ENCODE measurements around the gene PHF10. TPM values are rescaled to one million over a fixed set of nuclear protein-coding genes. Genes with fewer than 3 reads are reported as not detected.

Gene PHF10
- total RNA-seq, 2 experiments from 2014 or later, result 79.1 to 79.7 TPM

GRCh38 chr6:169763308-169763707 lies 39.0 kb upstream of the PHF10 start:
- H3K4me3 Mint-ChIP-seq, result no peak overlapping the region
- ATAC-seq (no peak), DNase-seq (no peak)
- H3K4me1 Mint-ChIP-seq (ENCODE audit: low read depth), result no peaks in the 10 kb centered on the region
- ChIA-PET CTCF (no interaction called here), POLR2A (interaction anchor here (1.8 kb wide), 1 partner anchor 10 kb away, joined by 4 read pairs; no protein-coding TSS in a partner anchor)
- H3K36me3 Mint-ChIP-seq (ENCODE audit: low read depth), result peaks cover 52% of the 10 kb centered on the region
- intact Hi-C loops (cut with micrococcal nuclease), result no loop called here
- no peak overlapping the region for H3K27ac Mint-ChIP-seq
- no peaks in the 10 kb centered on the region for H3K27me3 Mint-ChIP-seq
- no peaks in the 10 kb centered on the region for H3K9me3 Mint-ChIP-seq
- no peak for TF ChIP-seq CTCF (IDR thresholded peaks at IDR 0.05)

- H3K36me3 Mint-ChIP-seq (ENCODE audit: low read depth), result peaks cover 30% of the 10 kb centered on the region
- CTCF ChIA-PET, result interaction anchor here (1.4 to 3.6 kb wide), 2 partner anchors 35 to 58 kb away, joined by 3 to 11 read pairs; no protein-coding TSS in a partner anchor
- H3K4me3 Mint-ChIP-seq, result no peak overlapping the region
These were observed 30.9 kb upstream of the PHF10 start for GRCh38 chr6:169755162-169755561.

GRCh38 chr6:169752074-169752623 lies 27.8 kb upstream of the PHF10 start:
- intact Hi-C loops (cut with micrococcal nuclease), result no loop called here
- Mint-ChIP-seq H3K36me3 (ENCODE audit: low read depth) (peaks cover 27% of the 10 kb centered on the region), H3K4me3 (peak overlapping the region; percentile 100), H3K4me1 (ENCODE audit: low read depth) (peaks cover 28% of the 10 kb centered on the region), H3K9me3 (peaks cover 2% of the 10 kb centered on the region), H3K27me3 (no peaks in the 10 kb centered on the region), H3K27ac (peak overlapping the region; percentile 94)
- no peak for TF ChIP-seq CTCF (IDR thresholded peaks at IDR 0.05)
- DNase-seq (peak; percentile 27), ATAC-seq (no peak)
- POLR2A ChIA-PET, result interaction anchor here (0.6 to 7.7 kb wide), 16 partner anchors 9 to 802 kb away, joined by 3 to 73 read pairs (median 4); partner anchors contain the start of genes C6orf120, PHF10, PSMB1 and TBP
- CTCF ChIA-PET, result interaction anchor here (1.0 to 3.6 kb wide), 4 partner anchors 30 to 48 kb away, joined by 3 to 11 read pairs (median 4); no protein-coding TSS in a partner anchor

More at GRCh38 chr6:169755162-169755561, 30.9 kb upstream of the PHF10 start:
- Mint-ChIP-seq H3K9me3 (no peaks in the 10 kb centered on the region), H3K4me1 (ENCODE audit: low read depth) (peaks cover 19% of the 10 kb centered on the region), H3K27me3 (no peaks in the 10 kb centered on the region), H3K27ac (no peak overlapping the region)
- no peak for DNase-seq
- TF ChIP-seq CTCF (IDR thresholded peaks at IDR 0.05), result no peak
- POLR2A ChIA-PET, result interaction anchor here (7.7 kb wide), 1 partner anchor 31 kb away, joined by 73 read pairs; the partner anchor contains the start of gene PHF10
- no peak for ATAC-seq
- intact Hi-C loops (cut with micrococcal nuclease), result no loop called here

- peaks cover 3% of the 10 kb centered on the region for H3K9me3 Mint-ChIP-seq
- CTCF ChIA-PET, result interaction anchor here (1.0 to 3.6 kb wide), 4 partner anchors 29 to 48 kb away, joined by 3 to 11 read pairs (median 4); no protein-coding TSS in a partner anchor
- no peak for TF ChIP-seq CTCF (IDR thresholded peaks at IDR 0.05)
- no peaks in the 10 kb centered on the region for H3K27me3 Mint-ChIP-seq
- intact Hi-C loops (cut with micrococcal nuclease), result loop anchor here (2.0 kb wide), 2 partner anchors 25 to 49 kb away; partner anchors contain the start of genes C6orf120 and WDR27
- peak; percentile 97 for ATAC-seq
- DNase-seq, result peak; percentile 94
- POLR2A ChIA-PET, result interaction anchor here (0.6 to 7.7 kb wide), 15 partner anchors 8 to 802 kb away, joined by 3 to 73 read pairs (median 4); partner anchors contain the start of genes C6orf120, PHF10, PSMB1 and TBP
- peaks cover 28% of the 10 kb centered on the region for H3K4me1 Mint-ChIP-seq (ENCODE audit: low read depth)
- H3K27ac Mint-ChIP-seq, result peak within 1 kb of the TSS; percentile 100
- H3K36me3 Mint-ChIP-seq (ENCODE audit: low read depth), result peaks cover 25% of the 10 kb centered on the region
- peak within 1 kb of the TSS; percentile 100 for H3K4me3 Mint-ChIP-seq
These were observed 27.2 kb upstream of the PHF10 start, which contains the start of the genes DYNLT2 and ERMARD for GRCh38 chr6:169751242-169752073. Gene DYNLT2, minus strand, starts transcription at chr6:169751572. Its CDS starts 114 bp downstream, at chr6:169751458. Gene ERMARD, plus strand, starts transcription at chr6:169751622. Its CDS starts 36 bp downstream, at chr6:169751658.
